GM19397 (cell line): ENCODE data around the gene PTPRD.

Experiments
- ATAC-seq: cut with Tn5 transposase; IDR thresholded peaks from one replicate; pipeline ENCODE4 v1.9.1; 2021; ENCODE audit warnings: mild to moderate bottlenecking, moderate library complexity; ENCODE audit not compliant: unreplicated experiment

The PTPRD gene

DNA sequence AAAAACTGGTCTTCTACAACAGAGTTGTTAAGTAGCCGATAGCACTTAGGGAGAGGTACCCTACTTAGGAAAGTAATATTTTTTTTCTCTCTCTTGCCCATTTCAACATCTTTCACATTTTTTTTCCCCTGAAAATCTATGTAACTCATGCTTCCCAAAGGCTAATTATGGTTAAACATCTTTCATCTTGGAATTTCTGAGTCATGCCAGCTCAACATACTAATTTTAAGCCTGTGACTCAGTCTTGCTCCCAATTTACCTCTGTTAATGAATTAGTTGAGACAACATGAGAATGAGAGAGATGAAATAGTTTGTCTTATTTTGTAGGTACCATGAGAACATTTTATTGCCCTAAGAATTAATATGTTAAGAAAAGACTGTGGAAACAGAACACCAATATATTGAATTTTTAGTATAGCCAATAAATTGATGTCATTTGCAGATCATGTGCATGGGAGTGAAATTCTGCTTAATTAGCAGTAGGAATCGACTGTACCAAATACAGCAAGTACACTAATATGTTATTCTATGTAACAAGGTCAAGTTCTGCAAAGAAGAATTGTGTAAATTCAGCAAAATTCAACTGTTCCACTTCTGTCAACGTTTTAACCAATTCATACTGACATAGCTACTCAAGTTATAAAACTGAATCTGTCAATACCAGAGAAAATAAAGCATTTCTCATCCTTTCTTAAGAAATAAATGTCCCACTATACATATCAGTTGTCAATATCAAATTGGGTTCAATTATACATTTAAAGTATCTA is 550.0 kb downstream of the PTPRD start:
- ATAC-seq, result no peak

DNA sequence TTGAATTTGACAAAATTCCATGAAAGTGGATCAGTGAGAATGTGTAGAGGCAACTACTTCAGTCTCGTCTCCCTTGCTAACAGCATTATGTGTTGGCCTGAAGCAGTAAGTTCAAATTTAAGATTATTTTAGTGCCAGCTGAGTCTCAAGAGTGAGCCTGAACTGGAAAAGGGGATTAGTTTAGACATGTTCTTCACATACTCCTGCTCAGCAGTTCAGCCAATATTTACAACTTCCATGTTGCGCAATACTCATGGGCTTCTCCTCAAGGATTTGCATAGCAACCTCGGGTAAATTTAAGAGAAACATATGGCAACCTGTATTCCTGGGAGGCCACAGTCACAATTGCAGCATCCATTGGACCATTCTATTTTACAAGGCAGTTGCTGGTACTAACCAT is 553.8 kb downstream of the PTPRD start:
- ATAC-seq, result no peak

GRCh38 chr9:10055886-10056395 is 556.9 kb downstream of the PTPRD start:
- no peak for ATAC-seq

DNA sequence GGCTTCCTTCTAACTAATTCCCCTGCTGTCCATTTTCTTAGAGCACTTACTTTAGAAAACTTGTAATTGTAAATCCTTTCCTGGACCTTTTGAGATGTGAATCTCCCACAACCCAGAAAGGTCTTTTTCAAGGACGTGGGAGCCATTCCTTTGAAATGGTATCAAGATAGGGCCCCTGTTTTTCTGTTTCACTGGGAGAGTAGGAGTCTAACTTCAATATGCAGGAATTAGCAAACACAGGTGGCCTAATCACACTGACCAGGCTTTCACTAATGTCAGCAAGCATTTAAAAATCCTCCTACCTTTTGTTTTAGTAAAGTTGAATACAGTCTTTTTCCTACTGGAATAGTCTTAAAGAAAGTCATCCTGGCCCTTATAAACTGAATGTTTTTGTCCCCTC is 558.3 kb downstream of the PTPRD start:
- ATAC-seq, result no peak

DNA sequence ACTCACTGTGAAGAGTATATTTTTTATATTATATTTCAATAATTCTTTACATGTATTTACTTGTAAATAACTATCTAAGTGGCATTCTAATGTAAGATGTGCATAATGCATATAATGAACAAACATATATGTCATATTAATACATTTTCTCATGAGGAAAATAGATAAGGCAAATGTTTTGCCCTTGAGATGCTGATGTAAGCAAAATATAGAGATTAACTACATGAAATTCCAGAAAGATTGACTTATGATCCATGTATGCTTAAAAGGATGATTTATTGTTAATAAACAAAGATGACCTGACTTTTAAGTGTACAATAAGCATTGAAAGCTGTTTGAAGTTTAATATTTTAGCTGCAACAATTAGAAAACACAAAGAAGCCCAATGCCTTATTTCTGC is 559.9 kb downstream of the PTPRD start:
- ATAC-seq, result no peak

DNA sequence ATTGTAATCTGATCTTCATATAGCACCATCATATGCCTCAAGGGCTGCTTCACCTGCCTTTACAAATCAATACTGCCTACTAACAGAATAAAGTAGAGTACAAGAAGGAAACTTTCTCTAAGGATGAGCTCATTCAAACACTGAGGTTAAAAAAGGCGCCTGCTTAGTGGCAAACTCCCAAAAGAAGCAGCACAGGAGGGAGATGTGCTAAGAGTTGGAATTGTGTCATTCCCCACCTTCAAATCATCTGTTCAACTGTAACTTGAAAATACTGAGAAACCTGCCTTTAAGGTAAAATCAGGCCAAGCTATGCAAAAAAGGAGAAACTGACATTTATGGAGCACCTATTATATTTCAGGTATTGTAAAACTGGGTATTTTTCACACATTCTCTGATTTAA is 560.6 kb downstream of the PTPRD start:
- ATAC-seq, result no peak

DNA sequence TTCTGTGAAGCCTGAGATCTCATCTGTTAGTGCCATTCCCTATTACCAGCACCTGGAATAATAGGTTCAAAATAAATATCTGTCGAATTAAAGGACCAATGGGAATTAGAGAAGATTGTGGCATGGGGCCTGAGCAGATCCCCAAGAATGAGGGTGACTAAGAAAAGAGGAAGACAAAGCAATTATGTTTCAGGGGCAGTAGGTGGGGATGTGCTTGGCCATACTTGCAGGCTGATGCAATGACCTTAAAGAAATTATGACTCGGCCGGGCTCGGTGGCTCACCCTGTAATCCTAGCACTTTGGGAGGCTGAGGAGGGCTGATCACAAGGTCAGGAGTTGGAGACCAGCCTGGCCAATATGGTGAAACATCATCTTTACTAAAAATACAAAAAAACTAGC is 562.8 kb downstream of the PTPRD start:
- no peak for ATAC-seq

- no peak for ATAC-seq
Observed at GRCh38 chr9:10048994-10049393, 563.8 kb downstream of the PTPRD start.

DNA sequence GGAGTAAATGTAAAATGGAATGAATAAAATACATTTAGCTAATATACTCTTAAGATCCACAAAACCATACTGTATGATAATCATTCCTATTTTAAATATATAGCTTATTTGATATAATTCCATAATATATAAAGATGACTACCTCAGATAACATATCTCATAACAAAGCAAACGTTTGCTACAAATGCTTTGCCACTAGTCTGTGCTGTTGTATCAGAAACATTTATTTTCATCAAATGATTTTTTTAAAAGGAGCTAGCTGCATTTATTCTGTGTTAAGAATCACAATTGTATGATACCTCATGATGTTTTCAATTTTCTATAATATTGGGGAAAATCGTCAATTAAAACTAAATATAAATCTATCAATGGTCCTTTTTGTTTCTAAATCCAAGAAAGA is 567.2 kb downstream of the PTPRD start:
- no peak for ATAC-seq

DNA sequence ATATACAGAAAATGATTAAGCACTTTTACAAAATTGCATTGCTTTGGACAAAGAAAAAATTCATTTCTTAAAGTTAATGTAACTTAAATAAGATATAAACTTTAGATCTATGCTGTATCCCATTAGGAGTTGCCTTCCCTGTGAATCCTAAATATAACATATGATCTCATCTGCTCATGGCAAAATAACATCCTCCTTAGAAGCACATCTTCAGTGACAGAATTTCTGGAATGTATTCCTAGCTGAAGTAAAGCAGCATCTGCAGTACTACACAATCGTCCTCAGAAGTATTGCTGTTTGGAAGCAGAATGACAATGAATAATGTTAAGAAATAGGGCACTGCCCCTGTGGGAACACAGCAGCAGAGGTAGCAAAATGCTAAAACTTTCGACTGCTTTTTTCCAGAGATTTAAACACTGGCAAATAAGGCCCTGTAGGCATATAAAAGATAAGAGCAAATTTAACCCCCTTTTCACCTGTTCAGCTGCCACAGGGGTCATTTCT is 571.0 kb downstream of the PTPRD start:
- ATAC-seq, result no peak

GRCh38 chr9:10036095-10036494 is 576.7 kb downstream of the PTPRD start:
- no peak for ATAC-seq

DNA sequence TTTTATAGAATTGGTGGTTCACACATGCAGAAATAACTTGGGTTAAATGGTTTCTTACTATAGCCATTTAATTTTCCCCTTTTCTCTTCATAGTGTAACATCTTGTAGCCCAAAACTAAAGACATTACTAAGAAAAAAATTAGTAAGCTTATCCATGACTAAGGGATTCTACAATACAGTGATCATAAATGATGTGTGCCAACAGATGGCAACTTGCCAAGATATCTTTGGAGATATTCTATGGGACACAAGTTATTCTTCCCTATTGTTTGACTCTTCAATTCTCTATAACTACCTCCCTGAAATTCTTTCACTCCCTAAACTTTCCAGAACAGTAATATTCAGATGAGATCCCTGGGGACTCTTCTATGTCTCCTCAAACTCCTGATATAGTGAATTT is 580.6 kb downstream of the PTPRD start:
- no peak for ATAC-seq

- ATAC-seq, result no peak
Observed at GRCh38 chr9:10026443-10026984, 586.3 kb downstream of the PTPRD start.

- ATAC-seq, result no peak
Observed at GRCh38 chr9:10015755-10016154, 597.0 kb downstream of the PTPRD start.

GRCh38 chr9:10014889-10015288 is 597.9 kb downstream of the PTPRD start:
- ATAC-seq, result no peak

GRCh38 chr9:10009401-10009800 is 603.4 kb downstream of the PTPRD start:
- no peak for ATAC-seq

- ATAC-seq, result no peak
Observed at GRCh38 chr9:10008101-10008799, 604.6 kb downstream of the PTPRD start.

DNA sequence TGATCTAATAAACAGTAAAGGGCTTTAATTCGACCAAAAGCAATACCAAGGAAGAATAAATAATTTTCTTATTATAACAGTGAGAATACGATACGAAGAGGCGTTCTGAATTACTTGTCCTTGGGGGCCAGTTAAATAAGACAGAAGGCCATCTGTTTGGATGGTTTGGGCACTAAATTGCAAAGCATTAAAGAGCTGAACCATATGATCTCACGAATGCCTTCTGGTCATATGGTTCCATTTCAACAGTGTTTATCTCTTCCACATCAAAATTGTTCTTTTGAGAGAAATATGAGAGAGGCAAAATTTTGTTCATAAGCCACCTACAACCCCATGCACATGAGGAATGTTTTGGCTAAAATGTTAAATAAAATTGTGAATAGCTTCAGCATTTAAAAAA is 605.4 kb downstream of the PTPRD start:
- ATAC-seq, result no peak

GRCh38 chr9:10005206-10005605 is 607.6 kb downstream of the PTPRD start:
- no peak for ATAC-seq

DNA sequence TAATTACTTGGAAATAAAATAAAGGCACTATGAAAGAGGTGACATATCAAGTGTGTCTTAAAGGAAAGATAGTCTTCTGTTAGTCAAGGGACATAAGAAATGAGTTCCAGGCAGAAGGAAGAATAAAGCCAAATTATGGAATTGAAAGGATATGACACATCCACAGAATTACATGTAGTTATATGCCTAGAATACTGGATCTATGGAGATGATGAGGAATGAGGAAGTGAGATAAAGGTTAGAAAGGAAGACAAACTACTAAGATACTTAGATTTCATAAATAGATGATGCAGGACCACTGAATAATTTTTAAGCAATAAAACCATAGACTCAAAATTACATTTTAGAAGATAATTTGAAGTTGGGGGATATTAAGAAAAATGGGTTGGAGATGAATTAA is 609.8 kb downstream of the PTPRD start:
- ATAC-seq, result no peak

- no peak for ATAC-seq
Observed at GRCh38 chr9:10000669-10001068, 612.1 kb downstream of the PTPRD start.
